ENCODE results near the gene RAC3.
"Not testable (repeated sequence)": the region's sequence is repeated elsewhere in the genome, so short reads cannot be mapped to it uniquely, and the experiment has no call there.

Gene RAC3

DNA sequence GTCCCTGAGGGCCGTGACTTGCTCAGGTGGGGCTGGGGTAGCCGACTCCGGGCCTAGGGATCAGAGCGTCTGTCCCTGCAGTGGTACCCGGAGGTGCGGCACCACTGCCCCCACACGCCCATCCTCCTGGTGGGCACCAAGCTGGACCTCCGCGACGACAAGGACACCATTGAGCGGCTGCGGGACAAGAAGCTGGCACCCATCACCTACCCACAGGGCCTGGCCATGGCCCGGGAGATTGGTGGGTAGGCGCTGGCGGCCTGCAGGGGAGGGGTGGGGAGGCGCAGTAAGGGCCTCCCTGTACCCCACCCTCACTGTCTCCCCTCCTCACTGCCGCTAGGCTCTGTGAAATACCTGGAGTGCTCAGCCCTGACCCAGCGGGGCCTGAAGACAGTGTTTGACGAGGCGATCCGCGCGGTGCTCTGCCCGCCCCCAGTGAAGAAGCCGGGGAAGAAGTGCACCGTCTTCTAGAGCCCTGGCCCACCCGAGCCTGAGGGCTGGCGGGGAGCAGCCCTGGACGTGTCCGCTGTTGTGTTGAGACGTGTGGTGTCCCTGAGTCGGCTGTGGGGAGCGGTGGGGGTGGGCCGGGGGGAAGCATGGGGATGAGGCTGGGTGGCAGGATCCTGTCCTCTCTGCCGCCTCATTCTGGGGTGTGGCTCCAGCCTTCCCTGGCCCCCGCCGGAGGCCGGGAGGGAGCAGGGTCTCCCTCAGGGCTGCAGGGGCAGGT, 2.0 kb downstream of the RAC3 start:
- Histone ChIP-seq H3K4me1 (ENCODE audit: insufficient read depth, low read length) (peaks cover 2% of the 10 kb centered on the region; the same call in 1 of the 2 replicates), H3K9ac (ENCODE audit: low read depth, low read length) (no peak overlapping the region)

DNA sequence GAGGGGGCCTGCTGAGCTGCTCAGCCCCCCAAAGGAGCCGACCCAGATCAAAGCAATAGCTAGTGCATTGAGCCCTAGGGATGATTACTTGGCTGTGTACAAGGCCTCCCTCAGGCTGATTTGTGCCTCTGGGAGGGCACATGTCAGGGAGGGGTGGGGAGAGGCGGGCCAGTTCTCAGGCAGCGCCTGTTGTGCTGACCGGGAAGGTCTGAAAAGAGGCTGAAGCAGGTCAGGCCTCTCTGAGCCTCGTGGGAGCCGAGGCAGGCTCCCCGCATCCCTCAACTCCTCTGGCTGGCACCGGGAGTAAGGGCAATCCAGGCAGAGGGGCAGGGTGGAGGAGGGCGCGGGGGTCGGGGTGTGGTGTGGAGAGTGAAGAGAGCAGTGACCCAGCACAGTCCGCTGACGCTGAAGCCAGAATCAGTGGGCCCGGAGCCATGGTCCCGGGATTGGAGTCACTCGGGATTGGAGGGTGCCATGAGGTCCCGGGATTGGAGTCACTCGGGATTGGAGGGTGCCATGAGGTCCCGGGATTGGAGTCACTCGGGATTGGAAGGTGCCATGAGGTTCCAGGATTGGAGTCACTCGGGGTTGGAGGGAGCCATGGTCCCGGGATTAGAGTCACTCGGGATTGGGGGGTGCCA, 3.0 kb downstream of the RAC3 start:
- no peaks in the 10 kb centered on the region for H3K9me3 ChIP-seq (ENCODE audit: control insufficient read depth, insufficient read depth, low read length)
- peaks cover 2% of the 10 kb centered on the region; the same call in 1 of the 2 replicates for H3K4me1 ChIP-seq (ENCODE audit: insufficient read depth, low read length)
- no peak overlapping the region for H3K9ac ChIP-seq (ENCODE audit: low read depth, low read length)
- H3K36me3 ChIP-seq (ENCODE audit: insufficient read depth, low read length) = no peaks in the 10 kb centered on the region

More for the DNA sequence above, 2.0 kb downstream of the RAC3 start:
- H3K36me3 ChIP-seq (ENCODE audit: insufficient read depth, low read length) = no peaks in the 10 kb centered on the region
- no peaks in the 10 kb centered on the region for H3K9me3 ChIP-seq (ENCODE audit: control insufficient read depth, insufficient read depth, low read length)

DNA sequence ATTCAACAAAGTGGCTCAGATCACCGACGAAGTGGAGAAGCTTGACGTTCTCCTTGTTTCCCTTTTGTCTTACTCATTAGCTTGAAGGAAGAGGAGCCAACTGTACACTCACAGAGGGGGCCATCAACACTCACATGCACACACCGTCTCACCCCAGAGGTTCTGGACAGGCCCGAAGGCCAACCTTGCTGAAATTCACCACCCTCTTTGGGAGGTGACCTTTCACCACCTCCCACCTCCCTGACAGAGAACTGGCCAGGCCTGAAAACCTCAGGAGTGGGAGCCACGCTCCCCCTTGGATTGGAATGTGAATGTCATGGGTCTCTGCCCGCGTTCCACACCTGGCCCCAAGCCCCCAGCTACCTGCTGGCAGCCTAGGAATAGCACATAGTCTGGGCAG, 4.0 kb downstream of the RAC3 start:
- Histone ChIP-seq H3K4me1 (ENCODE audit: insufficient read depth, low read length) (peaks cover 2% of the 10 kb centered on the region; the same call in 1 of the 2 replicates), H3K9ac (ENCODE audit: low read depth, low read length) (no peak overlapping the region), H3K36me3 (ENCODE audit: insufficient read depth, low read length) (no peaks in the 10 kb centered on the region), H3K9me3 (ENCODE audit: control insufficient read depth, insufficient read depth, low read length) (no peaks in the 10 kb centered on the region)

DNA sequence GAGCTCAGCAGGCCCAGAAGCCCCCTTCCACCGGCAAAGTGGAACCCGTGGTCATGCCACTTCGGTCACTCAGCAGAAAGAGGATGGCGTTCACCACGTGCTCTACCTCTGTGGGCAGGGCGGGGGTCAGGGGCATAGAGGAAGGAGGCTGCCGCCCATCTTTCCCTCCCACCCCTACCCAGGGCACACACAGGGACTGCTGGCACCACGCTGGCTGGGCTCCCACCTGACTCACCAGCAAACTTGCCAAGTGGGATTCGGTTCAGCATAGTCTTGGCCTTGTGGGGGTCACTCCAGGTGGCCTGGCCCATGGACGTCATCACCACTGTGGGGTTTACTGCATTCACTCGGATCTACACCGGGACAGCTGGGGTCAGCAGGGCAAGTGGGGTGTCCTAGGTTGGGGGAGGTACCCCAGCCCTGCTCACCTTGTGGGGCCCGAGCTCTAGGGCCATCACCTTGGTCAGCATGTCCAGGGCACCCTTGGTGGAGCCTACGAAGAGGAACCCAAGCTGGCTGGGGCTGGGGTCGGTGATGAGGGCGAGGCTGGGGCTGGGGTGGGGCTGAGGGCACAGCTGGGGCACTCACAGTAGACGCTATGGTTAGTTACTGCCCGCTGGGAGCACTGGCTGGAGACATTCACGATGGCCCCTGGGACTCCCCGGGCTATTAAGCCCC, 4.6 kb downstream of the RAC3 start:
- Histone ChIP-seq H3K9me3 (ENCODE audit: control insufficient read depth, insufficient read depth, low read length) (no peaks in the 10 kb centered on the region), H3K36me3 (ENCODE audit: insufficient read depth, low read length) (no peaks in the 10 kb centered on the region), H3K4me1 (ENCODE audit: insufficient read depth, low read length) (peaks cover 2% of the 10 kb centered on the region; the same call in 1 of the 2 replicates), H3K9ac (ENCODE audit: low read depth, low read length) (no peak overlapping the region)

- Histone ChIP-seq H3K9me3 (ENCODE audit: control insufficient read depth, insufficient read depth, low read length) (no peaks in the 10 kb centered on the region), H3K9ac (ENCODE audit: low read depth, low read length) (peak overlapping the region; percentile 87), H3K36me3 (ENCODE audit: insufficient read depth, low read length) (no peaks in the 10 kb centered on the region), H3K4me1 (ENCODE audit: insufficient read depth, low read length) (peaks cover 2% of the 10 kb centered on the region; the same call in 1 of the 2 replicates)
Observed at GRCh38 chr17:82036634-82037091, 5.2 kb downstream of the RAC3 start.

DNA sequence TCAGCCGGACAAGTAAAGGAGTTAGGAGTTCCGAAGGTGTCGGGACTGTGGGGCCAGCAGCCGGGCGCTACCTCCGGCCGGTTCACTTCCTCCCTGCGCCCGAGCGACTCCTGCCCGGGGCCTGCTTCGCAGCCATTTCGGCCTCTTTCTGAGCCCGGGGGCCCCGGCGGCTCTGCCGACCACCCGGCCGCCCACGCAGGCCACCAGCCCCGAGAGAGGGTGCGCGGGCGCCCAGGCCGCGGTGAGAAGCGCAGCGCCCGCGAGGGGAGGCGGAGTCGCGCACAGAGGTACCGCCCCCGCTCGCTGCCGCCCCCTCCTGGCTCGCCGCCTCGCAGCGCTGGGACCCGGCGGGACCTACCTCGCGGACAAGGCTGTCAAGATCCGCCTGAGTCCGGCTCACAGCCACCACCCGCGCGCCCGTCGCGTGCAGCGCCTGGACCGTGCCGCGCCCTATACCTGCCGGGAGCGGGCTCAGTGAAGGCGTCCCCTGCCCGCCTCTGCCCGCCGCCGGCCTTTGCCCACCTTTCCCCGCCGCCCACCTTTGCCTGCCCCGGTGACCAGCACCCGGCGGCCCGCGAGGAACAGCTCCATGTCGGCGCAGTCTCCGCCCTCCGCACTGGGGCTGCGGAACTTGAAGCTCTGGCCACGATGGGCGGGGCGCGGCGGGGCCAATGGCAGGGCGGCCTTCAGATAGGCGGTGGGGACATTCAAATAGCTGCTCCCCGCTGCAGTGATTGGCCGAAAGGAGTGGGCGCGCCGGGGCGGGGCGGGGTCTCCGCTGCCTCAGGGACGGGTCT, 5.8 kb downstream of the RAC3 start, which contains the start of gene DCXR:
Gene DCXR (minus strand): TSS at position 606 of the 797 bp plus-strand sequence. CDS start 15 bp downstream, at position 591.
- Histone ChIP-seq H3K9ac (ENCODE audit: low read depth, low read length) (peak within 1 kb of the TSS; percentile 87), H3K36me3 (ENCODE audit: insufficient read depth, low read length) (no peaks in the 10 kb centered on the region), H3K4me1 (ENCODE audit: insufficient read depth, low read length) (peaks cover 2% of the 10 kb centered on the region; the same call in 1 of the 2 replicates), H3K9me3 (ENCODE audit: control insufficient read depth, insufficient read depth, low read length) (no peaks in the 10 kb centered on the region)

DNA sequence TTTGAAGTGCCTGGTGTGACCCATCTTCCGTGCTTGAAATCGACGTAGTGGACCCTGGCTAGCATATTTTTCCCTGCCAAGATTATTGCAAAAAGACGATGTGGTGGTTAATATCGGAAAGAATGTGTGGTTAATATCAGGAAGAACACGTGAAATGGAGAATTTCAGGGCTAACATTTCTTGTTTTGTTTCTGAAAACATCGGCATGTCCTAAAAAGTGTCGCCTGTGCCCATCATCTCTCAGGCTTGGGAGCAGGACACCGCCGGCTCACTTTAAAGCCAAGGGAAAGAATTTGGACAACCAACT, 6.4 kb downstream of the RAC3 start:
- Histone ChIP-seq H3K9me3 (ENCODE audit: control insufficient read depth, insufficient read depth, low read length) (no peaks in the 10 kb centered on the region), H3K9ac (ENCODE audit: low read depth, low read length) (peak overlapping the region; percentile 87; the same call in 1 of the 2 replicates), H3K4me1 (ENCODE audit: insufficient read depth, low read length) (peaks cover 3% of the 10 kb centered on the region; the same call in 1 of the 2 replicates), H3K36me3 (ENCODE audit: insufficient read depth, low read length) (no peaks in the 10 kb centered on the region)

DNA sequence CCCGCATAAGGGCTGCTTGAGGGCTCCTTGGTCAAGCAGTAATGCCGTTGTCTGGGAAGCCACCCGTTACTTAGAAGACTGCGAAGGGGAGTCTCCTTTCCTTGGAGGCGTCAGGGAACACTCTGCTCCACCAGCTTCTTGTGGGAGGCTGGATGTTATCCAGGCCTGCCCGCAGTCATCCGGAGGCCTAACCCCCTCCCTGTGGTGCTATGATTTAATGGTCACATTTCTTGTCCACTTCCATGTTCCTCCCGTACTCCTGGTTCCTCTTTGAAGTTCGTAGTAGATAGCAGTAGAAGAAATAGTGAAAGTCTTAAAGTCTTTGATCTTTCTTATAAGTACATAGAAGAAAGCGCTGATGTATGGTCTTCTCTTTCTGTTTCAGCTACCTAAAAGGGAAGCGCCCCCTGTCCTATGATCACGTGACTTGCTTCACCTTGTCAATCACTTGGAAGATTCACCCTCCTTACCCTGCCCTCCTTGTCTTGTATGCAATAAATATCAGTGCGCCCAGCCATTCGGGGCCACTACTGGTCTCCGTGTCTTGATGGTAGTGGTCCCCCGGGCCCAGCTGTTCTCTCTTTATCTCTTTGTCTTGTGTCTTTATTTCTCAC, 7.4 kb downstream of the RAC3 start:
- not testable (repeated sequence) for H3K36me3 ChIP-seq (ENCODE audit: insufficient read depth, low read length); H3K9ac ChIP-seq (ENCODE audit: low read depth, low read length); H3K9me3 ChIP-seq (ENCODE audit: control insufficient read depth, insufficient read depth, low read length)
- peaks cover 11% of the 10 kb centered on the region; the same call in 1 of the 2 replicates for H3K4me1 ChIP-seq (ENCODE audit: insufficient read depth, low read length)

DNA sequence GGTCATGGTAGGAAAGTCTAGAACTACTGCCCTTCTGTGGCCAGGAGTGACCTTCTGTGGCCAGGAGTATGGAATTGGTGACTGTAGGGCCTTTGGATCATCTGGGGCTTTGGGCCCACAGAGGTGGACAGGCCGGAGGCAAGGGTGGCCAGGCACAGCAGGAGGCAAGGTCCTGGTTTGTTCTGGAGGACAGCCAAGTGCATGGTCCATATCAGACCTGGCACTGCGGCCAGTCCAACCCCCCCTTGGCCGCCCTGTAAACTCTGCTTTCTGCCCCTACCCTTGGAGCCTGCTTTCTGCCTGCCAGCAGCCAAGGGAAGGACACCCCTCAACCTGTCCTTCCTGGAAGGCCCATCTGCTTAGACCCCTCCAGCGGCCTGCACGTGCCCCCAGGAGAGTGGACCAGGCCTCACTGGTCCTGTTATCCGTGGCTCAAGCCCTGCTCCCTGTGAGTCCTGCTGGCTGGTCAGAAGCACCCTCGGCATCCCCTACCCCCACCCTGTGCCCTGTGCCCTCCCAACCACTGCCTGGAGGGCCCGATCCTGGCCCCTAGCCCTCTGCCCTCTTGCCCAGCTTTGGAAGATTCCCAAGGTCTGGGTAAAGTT, 8.3 kb downstream of the RAC3 start:
- Histone ChIP-seq H3K9ac (ENCODE audit: low read depth, low read length) (no peak overlapping the region), H3K36me3 (ENCODE audit: insufficient read depth, low read length) (no peaks in the 10 kb centered on the region), H3K9me3 (ENCODE audit: control insufficient read depth, insufficient read depth, low read length) (no peaks in the 10 kb centered on the region), H3K4me1 (ENCODE audit: insufficient read depth, low read length) (peaks cover 13% of the 10 kb centered on the region; the same call in 1 of the 2 replicates)

GRCh38 chr17:82041144-82041814, 9.8 kb downstream of the RAC3 start:
- Histone ChIP-seq H3K36me3 (ENCODE audit: insufficient read depth, low read length) (no peaks in the 10 kb centered on the region), H3K9ac (ENCODE audit: low read depth, low read length) (no peak overlapping the region), H3K4me1 (ENCODE audit: insufficient read depth, low read length) (peaks cover 13% of the 10 kb centered on the region; the same call in 1 of the 2 replicates), H3K9me3 (ENCODE audit: control insufficient read depth, insufficient read depth, low read length) (no peaks in the 10 kb centered on the region)

- no peak overlapping the region for H3K9ac ChIP-seq (ENCODE audit: low read depth, low read length)
- peaks cover 13% of the 10 kb centered on the region; the same call in 1 of the 2 replicates for H3K4me1 ChIP-seq (ENCODE audit: insufficient read depth, low read length)
- H3K36me3 ChIP-seq (ENCODE audit: insufficient read depth, low read length) = no peaks in the 10 kb centered on the region
- H3K9me3 ChIP-seq (ENCODE audit: control insufficient read depth, insufficient read depth, low read length) = no peaks in the 10 kb centered on the region
Observed at GRCh38 chr17:82042649-82043048, 11.2 kb downstream of the RAC3 start.

DNA sequence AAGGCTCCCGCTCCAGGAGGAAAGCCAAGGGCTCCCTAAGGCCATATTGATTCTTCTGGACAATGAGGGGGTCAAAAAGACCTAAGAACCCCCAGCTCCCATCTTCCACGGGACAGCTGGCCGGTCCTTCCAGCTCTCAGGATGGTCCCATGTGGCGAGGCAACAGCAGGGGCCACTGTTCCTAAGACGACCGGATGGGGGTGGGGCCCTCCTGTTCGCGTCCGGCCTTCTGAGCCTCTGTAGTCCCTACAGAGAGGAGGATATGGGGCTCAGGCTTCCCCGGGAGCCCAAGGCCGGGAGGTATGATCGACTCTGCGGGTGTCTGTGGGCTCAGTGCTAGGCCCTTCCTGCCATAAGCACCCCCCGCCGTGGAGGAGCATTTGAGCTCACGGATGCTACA, 12.0 kb downstream of the RAC3 start:
- Histone ChIP-seq H3K9me3 (ENCODE audit: control insufficient read depth, insufficient read depth, low read length) (no peaks in the 10 kb centered on the region), H3K36me3 (ENCODE audit: insufficient read depth, low read length) (peaks cover 2% of the 10 kb centered on the region; the same call in 1 of the 2 replicates), H3K4me1 (ENCODE audit: insufficient read depth, low read length) (peaks cover 13% of the 10 kb centered on the region; the same call in 1 of the 2 replicates), H3K9ac (ENCODE audit: low read depth, low read length) (no peak overlapping the region)
